ENCODE results near the gene TTC7B.

GRCh38 chr14:90531497-90531896, 284.7 kb downstream of the TTC7B start:
- TF ChIP-seq CTCF (IDR thresholded peaks at IDR 0.05 in 2 of 3, conservative IDR thresholded peaks at IDR 0.05 in 1 of 3; ENCODE audit: control insufficient read depth in 2 of 3, extremely low read depth in 1 of 3, insufficient read depth in 1 of 3, low read depth in 3 of 3, low read length in 3 of 3): no peak
- TF ChIP-seq SMC3 (IDR thresholded peaks at IDR 0.05; ENCODE audit: borderline replicate concordance, low read length): no peak
- TF ChIP-seq JUNB (IDR thresholded peaks at IDR 0.05): no peak
- TF ChIP-seq ZBTB4 (CRISPR knock-in tag; IDR thresholded peaks at IDR 0.05): no peak
- no peak for TF ChIP-seq CHD4 (IDR thresholded peaks at IDR 0.05)
- no peak for TF ChIP-seq ZNF274 (IDR thresholded peaks at IDR 0.05; ENCODE audit: insufficient read depth, insufficient read length)
- TF ChIP-seq ATF3 (IDR thresholded peaks at IDR 0.05; ENCODE audit: borderline replicate concordance, extremely low read depth, low read depth, low read length): no peak
- no peak for TF ChIP-seq ZBED1 (IDR thresholded peaks at IDR 0.05; ENCODE audit: borderline replicate concordance)
- TF ChIP-seq EED (IDR thresholded peaks at IDR 0.05; ENCODE audit: low read depth): no peak
- TF ChIP-seq PML (IDR thresholded peaks at IDR 0.05; ENCODE audit: low read length): no peak
- no peak for TF ChIP-seq SREBF2 (IDR thresholded peaks at IDR 0.05; ENCODE audit: low read length)
- TF ChIP-seq PAX5 (IDR thresholded peaks at IDR 0.05; ENCODE audit: borderline replicate concordance, low read depth, low read length): no peak
